Activated gamma-delta T cell treated with anti-CD3 and anti-CD28 coated beads, Interleukin-2, amount 50 U/mL, for 16 hours (primary cell): Measurements from ENCODE around the gene ESYT2.

ENCODE experiments used
- DNase-seq: peaks from one replicate; pipeline ENCODE4 v3.0.0-alpha.2; 2020; ENCODE audit warnings: low read depth

The ESYT2 gene

GRCh38 chr7:158745057-158745715, 84.1 kb downstream of the ESYT2 start:
- no peak for DNase-seq

GRCh38 chr7:158744070-158744469, 85.2 kb downstream of the ESYT2 start:
- DNase-seq, result no peak

GRCh38 chr7:158743219-158743618, 86.1 kb downstream of the ESYT2 start:
- no peak for DNase-seq

- no peak for DNase-seq
These were observed 87.1 kb downstream of the ESYT2 start for GRCh38 chr7:158742065-158742821.

- no peak for DNase-seq
These were observed 88.0 kb downstream of the ESYT2 start for GRCh38 chr7:158741294-158741666.

GRCh38 chr7:158740657-158741293, 88.5 kb downstream of the ESYT2 start:
- no peak for DNase-seq

GRCh38 chr7:158740013-158740656, 89.2 kb downstream of the ESYT2 start:
- DNase-seq, result no peak

- no peak for DNase-seq
These were observed 90.5 kb downstream of the ESYT2 start for GRCh38 chr7:158738841-158739240.

- DNase-seq, result no peak
These were observed 92.1 kb downstream of the ESYT2 start for GRCh38 chr7:158737064-158737695.

GRCh38 chr7:158735935-158736334, 93.4 kb downstream of the ESYT2 start:
- no peak for DNase-seq

GRCh38 chr7:158734861-158735260, 94.4 kb downstream of the ESYT2 start:
- no peak for DNase-seq

- DNase-seq, result no peak
These were observed 95.4 kb downstream of the ESYT2 start for GRCh38 chr7:158733775-158734494.

- no peak for DNase-seq
These were observed 96.1 kb downstream of the ESYT2 start for GRCh38 chr7:158733220-158733519.

GRCh38 chr7:158732494-158733219, 96.7 kb downstream of the ESYT2 start:
- no peak for DNase-seq

- DNase-seq, result no peak
These were observed 97.5 kb downstream of the ESYT2 start for GRCh38 chr7:158731761-158732160.

GRCh38 chr7:158730383-158731346, 98.6 kb downstream of the ESYT2 start:
- no peak for DNase-seq

GRCh38 chr7:158729646-158730382, 99.5 kb downstream of the ESYT2 start:
- DNase-seq, result no peak

GRCh38 chr7:158728911-158729645, 100.2 kb downstream of the ESYT2 start:
- DNase-seq, result no peak
